Upper lobe of left lung (tissue), 4 donors: ENCODE results near the gene LRRC46.

Experiments
- CTCF ChIP-seq, 6 experiments: fragments of 450-650 bp in 4 of 6; fragments of 200-600 bp in 2 of 6; sonication (generic) in 2 of 6; IDR thresholded peaks; one replicate each; pipeline ENCODE4 v1.5.1; 2016 to 2019; ENCODE audit warnings: antibody characterized with exemption in 6 of 6
- POLR2A ChIP-seq, 4 donors: fragments of 450-650 bp; IDR thresholded peaks; one replicate each; pipeline ENCODE4 v1.5.1; 2016 to 2017; ENCODE audit warnings: antibody characterized with exemption in 4 of 4, mild to moderate bottlenecking in 2 of 4

- no peak for TF ChIP-seq POLR2A (IDR thresholded peaks at IDR 0.05)
- no peak for TF ChIP-seq CTCF (IDR thresholded peaks at IDR 0.05)
These were observed 40.4 kb upstream of the LRRC46 start for GRCh38 chr17:47791025-47791424.
